HCT116 (cell line): Measurements from ENCODE around the gene SBF2.

Experiments used
- CEBPB ChIP-seq: IDR thresholded peaks from 2 replicates; pipeline ENCODE4 v1.6.1; 2012; ENCODE audit warnings: low read depth
- CTCF ChIP-seq, 3 experiments: fragments of 200-600 bp in 1 of 3; sonication (generic) in 1 of 3; IDR thresholded peaks in 2 of 3; conservative IDR thresholded peaks in 1 of 3; 2 replicates each; pipeline ENCODE4 v1.5.1; 2012 to 2017; ENCODE audit warnings: low read depth in 2 of 3, low read length in 2 of 3, antibody characterized with exemption in 1 of 3, borderline replicate concordance in 1 of 3, control low read depth in 1 of 3, mild to moderate bottlenecking in 1 of 3, mixed read lengths in 1 of 3, mixed run types in 1 of 3, moderate library complexity in 1 of 3; ENCODE audit not compliant: insufficient read depth in 1 of 3
- POLR2A ChIP-seq: IDR thresholded peaks from 2 replicates; pipeline ENCODE4 v1.7.0; 2011; ENCODE audit warnings: borderline replicate concordance; ENCODE audit not compliant: insufficient read depth, insufficient read length; ENCODE audit errors: extremely low read depth
- POLR2AphosphoS5 ChIP-seq: IDR thresholded peaks from 2 replicates; pipeline ENCODE4 v1.6.1; 2011; ENCODE audit warnings: mild to moderate bottlenecking, low read depth, low read length, moderate library complexity
- YY1 ChIP-seq: IDR thresholded peaks from 2 replicates; pipeline ENCODE4 v1.6.1; 2011; ENCODE audit warnings: low read length, low read depth, moderate library complexity, mild to moderate bottlenecking; ENCODE audit not compliant: insufficient replicate concordance; ENCODE audit errors: extremely low read depth
- TF ChIP-seq, protein P1 (sequence below): IDR thresholded peaks from 2 replicates; pipeline ENCODE4 v1.6.1; 2012

DNA sequence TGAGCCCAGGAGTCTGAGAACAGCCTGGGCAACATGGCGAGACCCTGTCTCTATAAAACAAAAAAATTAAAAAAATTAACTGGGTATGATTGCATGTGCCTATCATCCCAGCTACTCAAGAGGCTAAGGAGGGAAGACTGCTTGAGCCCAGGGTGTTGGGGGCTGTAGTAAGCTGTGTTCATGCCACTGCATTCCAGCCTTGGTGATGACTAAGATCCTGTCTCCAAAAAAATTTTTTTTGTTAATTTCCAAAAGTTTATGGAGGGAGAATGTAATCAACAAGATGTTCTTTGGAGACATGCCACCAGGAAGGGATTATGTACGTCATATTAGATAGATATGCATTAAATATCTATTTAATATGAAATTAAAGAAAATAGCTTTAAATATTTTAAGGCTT, 267.5 kb downstream of the SBF2 start:
- TF ChIP-seq YY1 (no peak), POLR2A (no peak), CTCF (IDR thresholded peaks at IDR 0.05 in 2 of 3, conservative IDR thresholded peaks at IDR 0.05 in 1 of 3; ENCODE audit: borderline replicate concordance in 1 of 3, insufficient read depth in 1 of 3, low read depth in 2 of 3, low read length in 2 of 3) (no peak), CEBPB (no peak), POLR2AphosphoS5 (no peak)
- TF ChIP-seq, protein P1, sequence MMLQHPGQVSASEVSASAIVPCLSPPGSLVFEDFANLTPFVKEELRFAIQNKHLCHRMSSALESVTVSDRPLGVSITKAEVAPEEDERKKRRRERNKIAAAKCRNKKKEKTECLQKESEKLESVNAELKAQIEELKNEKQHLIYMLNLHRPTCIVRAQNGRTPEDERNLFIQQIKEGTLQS, result no peak
